IPS DF 19.7 (cell line): ENCODE measurements around the gene GPX6.
A peak's percentile ranks its signal among the peaks of the same experiment; 100 is the strongest.
"Not testable (repeated sequence)": the region's sequence is repeated elsewhere in the genome, so short reads cannot be mapped to it uniquely, and the experiment has no call there.

Experiments
- DNase-seq: peaks from one replicate; pipeline ENCODE4 v3.0.0-alpha.2; 2013; ENCODE audit warnings: low read depth, low spot score

Gene GPX6, protein sequence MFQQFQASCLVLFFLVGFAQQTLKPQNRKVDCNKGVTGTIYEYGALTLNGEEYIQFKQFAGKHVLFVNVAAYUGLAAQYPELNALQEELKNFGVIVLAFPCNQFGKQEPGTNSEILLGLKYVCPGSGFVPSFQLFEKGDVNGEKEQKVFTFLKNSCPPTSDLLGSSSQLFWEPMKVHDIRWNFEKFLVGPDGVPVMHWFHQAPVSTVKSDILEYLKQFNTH

DNA sequence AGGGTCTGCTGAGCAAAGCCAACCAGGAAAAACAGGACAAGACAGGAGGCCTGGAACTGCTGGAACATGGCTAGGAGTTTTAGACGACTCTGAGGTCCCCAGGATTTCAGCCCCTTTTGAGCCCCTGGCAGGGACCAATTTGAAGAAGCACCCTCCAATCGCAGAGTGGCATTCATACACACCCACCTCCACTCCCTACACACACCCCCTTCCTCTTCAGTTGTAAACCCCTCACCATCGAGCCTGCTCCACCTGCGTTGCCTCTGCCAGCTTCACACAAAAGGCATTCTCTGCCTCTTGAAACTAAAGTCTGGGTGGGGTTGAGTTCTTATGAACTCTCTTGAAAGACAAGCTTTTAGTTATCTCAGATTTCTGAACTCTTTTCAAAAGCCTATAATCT is at the start of gene GPX6:
TSS of gene GPX6 (minus strand) at position 118 of the 400 bp plus-strand sequence. CDS start at position 68, 50 bp downstream.
- no peak for DNase-seq

DNA sequence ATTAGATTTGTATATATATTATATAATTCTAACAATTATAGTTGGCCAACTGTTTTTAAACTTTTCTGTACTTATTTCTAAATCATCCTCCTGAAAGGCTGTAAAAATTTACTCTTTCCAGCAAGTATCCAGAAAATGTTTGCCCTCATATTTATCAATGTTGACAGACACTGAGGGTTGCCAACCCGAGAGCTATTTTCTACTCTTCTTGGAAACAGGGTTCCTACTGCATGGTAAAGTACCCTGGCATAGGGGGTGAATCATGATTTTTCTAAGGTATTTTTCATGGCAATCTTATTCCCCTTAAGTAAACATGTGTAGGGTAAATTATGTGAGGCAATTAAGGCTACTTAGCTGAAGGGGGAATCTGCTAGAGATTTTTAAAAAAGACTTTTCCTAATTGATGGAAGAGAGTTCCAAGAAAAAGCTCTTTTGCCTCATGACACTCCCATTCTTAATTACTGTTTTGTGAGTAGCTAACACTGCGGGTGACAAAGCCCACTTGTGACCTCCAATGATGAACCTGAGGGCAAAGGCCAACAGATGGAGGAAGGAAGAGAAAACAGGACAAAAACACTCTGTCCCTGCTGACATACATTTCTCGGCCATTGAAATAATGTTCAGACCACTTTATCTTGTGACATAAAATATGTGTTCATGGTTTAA is 48.0 kb upstream of the GPX6 start:
- DNase-seq, result no peak

DNA sequence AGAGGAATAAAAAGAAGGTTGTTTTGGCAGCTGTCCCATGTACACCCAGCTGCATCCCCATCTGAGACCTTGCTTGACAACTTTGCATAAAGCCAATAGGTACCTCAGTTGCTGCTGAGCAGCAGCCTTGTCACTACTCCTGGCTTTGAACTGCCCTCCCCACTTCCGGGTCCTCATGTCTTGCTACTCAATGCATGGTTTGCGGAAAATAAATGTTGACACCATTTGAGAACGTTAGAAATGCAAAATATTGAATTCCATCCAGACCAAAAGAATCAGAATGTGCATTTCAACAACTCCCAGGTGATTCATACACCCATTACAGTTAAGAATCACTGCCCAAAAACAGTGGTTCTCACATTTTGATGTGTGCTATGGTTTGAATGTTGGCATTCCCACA is 43.0 kb upstream of the GPX6 start:
- DNase-seq, result no peak

DNA sequence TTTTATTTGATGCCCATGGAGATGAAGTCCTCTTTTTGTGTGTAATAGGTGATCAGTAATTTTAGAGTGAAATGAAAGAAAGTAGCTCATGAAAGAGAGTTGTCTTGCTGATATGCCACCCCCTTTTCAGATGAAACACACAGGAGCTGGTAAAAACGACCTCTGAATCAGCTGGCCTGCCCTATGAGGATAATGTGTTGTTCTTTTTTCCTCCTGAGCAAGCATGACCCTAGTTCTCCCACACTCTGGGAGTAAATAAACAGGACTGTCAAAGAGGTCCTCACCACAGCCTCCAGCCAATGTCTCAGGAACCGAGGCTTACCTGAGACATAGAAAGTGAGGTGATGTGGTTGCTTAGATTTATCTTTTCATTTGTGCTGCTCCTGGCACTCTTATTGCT is 39.5 kb upstream of the GPX6 start:
- no peak for DNase-seq

DNA sequence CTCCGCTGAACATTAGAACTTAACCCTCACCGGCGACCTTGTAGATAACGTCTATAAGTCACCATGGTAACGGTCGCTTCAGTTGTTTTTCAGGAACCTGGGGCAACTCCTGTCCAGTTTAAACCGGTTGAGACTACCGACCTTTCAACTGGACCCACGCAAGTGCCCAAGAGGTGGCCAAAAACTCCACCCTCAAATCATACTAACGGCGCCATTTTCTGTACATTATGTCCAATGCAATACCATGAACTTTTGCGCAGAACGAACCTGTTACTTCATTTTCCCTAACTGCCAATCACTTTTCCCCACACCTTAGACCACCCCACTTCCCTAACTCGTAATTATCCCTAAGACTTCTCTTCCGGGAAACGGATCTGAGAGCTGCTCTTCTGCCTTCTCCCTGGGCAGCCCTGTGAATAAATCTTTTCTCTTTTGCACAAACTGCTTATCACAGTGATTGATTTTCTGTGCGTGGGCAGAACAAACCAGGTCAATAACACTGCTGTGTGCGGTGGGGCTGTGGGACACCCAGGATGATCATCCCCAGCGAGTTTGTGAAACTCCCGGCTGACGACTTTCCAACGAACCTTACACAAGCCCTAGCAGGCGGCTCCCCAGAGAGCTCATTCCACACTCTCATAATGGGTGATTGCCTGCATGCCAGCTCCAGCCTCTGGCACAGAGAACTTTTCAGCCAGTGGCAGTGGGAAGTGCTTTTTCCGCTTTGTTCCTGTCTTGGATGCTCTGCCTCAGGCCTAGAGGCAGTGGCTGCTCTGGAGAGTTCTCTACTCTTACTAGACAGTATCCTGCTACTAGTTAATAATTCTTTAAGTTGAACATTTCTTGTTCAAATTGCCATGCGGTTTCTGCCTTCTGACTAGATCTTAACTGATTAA is 38.6 kb upstream of the GPX6 start:
- no peak for DNase-seq

DNA sequence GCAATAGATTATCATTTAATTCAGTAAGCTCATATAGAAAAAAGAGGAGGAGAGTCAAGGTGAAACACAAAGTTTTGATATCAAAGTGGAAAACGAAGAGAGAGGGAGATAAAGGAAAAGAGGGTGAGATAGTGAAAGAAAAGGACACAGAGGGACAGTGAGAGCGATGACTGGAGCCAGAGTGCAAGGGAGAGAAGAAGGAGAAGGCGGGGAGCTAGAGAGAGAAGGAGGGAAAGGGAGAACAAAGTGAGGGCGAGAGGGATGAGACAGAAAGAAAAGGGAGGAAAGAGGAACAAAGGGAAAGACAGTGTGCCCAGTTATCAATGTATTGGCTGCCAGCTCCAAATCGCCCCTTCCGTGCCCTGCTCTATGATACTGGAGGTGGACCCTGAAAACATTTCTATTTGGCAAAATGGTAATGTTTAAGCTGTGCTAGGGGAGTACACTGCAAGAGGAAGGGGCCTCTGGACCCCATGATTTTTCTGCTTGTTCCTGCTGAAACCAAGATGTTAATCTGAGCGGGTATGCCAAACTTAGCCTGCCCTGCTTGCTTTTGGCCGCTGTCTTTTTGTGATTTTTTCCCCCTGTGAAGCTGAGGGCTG is 37.9 kb upstream of the GPX6 start:
- no peak for DNase-seq

DNA sequence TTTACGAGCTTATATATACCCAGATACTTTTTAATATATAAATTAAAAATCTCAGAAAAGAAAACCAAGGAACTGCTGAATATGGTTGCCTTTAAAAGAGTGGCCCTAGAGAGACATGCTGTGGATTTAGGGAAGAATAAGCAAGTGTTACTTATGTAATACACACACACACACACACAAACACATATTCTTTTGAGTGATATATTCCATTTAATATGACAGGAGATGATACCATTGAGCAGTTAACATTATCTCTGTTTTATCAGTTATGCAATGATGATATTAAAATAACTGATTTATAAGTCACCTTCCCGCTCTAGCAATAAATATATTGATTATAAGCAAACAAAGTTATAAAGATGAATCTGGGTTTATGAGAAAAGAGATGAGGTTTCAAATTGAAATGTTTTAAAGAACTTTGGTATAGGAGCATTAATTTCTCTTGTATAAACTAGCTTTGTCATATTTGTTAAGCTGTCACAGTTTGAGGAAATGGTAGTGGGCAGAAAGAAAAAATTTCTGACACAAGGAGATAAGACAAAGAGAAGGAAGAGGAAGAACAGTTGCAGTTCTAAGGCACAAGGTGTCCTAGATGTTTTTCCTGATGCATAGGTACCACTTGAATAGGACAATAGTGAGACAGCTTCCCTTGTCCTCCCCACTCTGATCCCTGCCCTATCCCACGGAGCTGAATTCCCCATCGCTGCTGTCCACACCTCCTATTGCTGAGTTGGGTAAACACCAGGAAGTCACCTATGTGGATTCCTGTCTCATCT is 36.5 kb upstream of the GPX6 start:
- no peak for DNase-seq

DNA sequence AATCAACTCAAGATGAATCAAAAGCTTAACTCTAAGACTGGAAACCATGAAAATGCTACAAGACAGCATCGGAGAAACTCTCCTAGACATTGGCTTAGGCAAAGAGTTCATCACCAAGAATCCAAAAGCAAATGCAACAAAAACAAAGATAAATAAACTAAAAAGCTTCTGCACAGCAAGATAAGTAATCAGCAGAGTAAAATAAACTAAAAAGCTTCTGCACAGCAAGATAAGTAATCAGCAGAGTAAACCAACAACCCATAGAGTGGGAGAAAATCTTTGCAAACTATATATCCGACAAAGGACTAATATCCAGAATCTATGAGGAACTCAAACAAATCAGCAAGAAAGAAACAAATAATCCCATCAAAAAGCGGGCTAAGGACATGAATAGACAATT is 31.4 kb upstream of the GPX6 start:
- not testable (repeated sequence) for DNase-seq

DNA sequence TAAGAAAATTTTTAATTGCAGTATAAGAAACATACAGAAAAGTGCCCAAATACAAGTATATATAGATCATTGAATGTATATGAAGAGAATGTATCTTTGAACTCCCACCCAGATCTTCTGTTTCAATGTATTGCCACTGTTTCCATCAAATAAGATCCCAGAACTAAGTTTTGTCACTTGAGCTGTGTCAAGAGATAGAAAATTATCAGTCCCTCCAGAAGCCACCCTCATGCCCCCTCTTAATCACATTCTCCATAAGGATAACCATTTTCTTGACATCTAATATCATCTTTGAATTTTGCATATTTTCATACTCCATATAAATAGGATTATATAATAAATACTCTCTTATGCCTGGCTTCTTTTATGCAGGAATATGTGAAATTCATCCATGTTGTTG is 30.4 kb upstream of the GPX6 start:
- no peak for DNase-seq

DNA sequence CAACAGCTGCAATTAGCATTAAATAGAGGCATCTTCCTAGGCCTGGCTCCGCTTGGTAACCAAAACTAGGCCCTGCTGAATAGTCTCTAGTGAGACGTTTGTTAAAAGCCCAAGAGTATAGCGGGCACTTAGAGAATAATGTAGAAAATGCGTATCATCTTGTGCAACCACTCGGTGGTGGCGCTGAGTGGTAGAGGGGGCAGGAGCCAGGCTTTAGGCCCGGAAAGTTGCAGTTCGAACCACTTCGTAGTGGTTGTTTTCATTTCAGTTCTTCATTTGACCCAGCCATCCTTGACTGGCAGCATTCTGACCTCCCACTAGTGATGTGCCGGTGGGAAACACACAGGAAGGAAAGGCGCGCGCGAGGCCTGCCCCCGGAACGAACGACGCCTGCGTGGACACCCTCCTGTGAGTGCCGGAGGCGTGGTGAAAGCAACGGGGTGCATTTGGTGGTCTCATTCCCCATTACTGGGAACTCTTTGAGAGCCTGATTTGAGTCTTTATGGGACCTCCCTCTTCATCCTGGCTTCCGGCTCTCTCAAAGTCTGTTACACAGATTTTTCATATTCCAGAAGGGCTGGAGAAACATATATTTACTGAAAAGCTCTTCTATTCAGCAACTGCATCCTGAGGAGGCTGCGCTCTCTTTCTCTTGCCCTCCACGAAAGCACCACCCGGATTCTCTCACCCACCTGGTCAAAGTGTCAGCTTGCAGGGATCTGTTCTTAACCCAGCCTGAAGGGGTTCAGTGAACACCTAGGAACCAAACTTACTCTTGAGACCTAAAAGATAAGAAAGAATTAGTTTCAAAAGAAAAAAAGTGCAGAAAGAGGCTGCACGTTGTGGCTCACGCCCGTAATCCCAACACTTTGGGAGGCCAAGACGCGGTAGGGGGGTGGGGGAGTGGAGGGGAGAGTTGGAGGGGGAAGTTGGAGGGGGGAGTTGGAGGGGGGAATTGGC is 28.3 kb upstream of the GPX6 start:
- no peak for DNase-seq

DNA sequence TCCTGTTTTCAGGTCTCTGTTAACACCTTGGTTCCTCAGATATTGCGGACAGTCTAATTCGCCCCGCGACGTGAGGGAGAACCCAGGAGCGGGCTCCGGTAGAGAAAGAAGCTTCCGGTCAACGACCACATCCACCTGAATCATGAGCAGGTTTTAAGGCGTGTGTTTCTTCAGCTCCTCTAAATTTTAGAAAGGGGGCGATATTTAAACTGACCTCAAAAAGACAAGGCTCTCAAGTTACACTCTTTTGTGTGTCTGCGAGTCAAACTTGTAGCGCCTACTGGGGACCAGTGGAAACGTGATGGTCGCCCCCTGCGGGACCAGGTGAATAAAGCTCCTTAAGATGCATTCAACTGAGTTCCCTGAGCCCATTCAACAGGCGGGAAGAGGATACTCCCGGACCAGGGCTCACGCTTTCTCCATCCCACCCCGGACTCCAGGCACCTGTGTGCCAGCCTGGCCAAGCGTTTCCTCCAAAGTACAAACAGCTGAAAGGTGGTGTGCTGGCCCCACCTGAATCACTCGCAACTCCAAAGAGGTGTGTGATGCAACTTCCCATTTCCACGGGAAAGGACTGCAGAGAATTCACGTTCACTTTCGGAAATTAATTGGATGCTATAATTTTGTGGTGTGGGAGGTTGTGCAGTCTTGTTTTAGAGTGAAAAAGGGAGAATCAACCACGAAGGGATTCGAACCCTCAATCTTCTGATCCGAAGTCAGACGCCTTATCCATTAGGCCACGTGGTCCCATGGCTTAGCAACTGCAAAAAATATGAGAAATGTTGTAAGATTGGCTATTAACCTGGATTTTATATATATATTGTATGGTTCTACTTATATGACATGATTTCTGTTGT is 27.1 kb upstream of the GPX6 start:
- DNase-seq, result peak; percentile 97

DNA sequence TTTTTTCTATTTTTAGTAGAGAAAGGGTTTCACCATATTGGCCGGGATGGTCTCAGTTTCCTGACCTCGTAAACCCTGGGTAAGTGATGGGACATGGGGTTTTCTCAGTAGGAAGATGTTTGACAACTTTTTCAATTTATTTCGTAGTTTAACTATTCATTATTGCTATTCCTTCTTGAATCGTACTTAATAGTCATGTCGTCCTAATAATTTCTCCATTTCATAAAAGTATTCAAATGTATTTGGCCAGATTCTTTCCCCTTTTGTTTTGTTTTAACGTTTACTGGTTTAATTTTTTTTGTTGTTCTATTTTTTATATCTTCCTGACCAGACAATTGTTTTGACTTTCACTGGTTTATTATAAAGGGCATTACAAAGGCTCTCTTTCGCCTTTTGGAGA is 26.4 kb upstream of the GPX6 start:
- no peak for DNase-seq

DNA sequence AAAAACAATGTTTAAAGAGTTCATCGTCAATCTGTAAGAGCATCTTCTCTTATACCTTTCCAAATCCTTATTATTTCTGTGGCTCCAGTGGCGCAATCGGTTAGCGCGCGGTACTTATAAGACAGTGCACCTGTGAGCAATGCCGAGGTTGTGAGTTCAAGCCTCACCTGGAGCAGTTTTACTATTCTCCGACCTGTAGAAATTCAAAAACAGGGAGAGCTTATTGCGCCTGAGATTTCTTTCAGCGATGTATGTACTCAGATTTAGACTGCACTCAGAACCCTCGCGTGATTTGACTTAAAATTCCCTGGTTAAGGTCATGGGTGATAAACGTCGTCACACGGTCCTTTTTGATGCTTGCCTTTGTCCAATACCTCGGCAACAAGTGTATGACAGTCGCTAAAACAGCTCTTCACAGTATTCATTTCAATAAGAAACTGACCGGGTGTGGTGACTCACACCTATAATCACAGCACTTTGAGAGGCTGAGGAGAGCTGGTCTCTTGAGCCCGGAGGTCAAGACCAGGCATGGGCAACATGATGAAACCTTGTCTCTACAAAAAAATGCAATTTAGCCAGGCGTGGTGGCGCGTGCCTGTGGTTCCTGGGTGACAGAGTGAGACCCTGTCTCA is 22.0 kb upstream of the GPX6 start:
- peak; percentile 75 for DNase-seq

DNA sequence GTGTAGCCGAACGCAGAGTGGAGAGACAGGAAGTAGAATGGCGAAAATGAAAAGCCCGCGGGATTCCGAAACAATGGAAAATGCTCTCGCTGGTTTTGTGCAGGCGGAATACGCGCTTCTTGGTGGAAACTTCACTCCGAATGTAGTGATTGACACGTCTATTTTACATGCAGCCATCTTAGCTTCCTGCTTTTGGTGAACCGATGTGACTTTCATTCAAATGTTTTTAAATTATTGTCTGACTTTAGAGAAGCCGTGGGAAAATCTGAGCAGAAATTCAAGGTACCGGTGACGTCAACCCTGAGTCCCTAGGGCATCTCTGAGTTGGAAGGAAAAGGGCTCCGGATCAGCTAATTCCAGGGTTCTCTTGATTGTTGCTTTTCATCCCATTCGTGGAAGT is 21.5 kb upstream of the GPX6 start:
- no peak for DNase-seq

DNA sequence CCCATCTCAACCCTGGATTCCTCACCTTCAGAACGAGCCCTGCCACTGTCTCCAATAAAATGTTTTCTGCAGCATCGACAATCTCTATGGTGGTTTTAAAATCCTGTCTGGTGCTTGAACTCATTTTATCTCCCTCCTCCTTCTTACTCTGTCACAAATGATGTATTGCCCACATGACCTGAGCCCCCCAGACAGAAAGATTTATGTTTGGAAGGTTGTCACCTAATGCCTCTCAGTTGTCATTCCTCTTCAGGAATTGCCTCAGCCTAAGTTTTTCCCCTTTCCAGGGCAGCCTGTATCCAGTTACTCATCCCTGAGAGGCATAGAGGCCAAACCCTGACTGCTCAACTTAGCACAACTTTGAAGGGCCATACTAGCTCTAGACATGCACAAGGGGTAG is 19.3 kb upstream of the GPX6 start:
- no peak for DNase-seq

DNA sequence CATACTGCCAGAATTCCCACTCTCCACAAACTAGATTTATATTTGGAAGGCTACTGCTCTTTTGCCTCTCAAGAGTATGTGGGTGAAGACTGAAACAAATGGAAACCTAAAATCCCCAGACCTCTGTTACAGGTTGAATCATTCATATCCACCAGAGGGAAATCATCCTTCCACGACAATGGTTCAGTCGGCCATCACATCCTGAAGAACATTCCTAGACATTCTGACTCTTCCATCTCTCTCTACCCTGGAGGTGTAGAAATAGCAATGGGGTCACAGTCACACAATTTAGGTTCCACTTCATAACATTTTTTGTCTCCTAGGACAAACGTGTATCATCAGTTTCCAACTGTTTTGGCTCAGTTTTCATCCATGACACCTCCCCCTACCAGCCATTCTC is 18.7 kb upstream of the GPX6 start:
- DNase-seq, result no peak

DNA sequence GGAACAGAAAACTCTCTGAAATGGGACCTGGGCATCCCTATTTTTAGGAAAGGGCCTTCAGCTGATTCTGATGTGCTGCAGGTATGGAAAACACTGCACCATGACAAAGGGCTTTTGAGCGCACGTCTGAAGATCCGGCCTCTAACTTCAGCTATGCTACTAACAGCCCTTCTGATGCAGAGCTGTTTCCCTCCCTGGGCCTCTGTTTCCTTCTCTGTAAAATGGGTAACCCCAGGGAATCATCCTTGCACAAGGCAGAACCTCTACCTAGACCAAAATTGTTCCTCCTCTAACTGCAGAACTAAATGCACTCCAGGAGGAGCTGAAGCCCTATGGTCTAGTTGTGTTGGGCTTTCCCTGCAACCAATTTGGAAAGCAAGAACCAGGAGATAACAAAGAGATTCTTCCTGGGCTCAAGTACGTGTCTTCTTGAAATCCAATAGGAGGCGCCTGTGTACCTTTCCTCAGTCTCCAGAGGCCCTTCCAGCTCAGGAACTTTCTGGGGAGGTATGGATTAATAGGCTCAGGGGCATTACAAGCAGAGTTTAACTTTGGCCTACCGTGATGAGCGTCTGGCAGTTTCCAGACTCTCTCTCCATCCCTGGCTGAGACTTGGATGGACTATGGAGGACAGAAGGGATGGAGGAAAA is 16.0 kb upstream of the GPX6 start:
- no peak for DNase-seq

DNA sequence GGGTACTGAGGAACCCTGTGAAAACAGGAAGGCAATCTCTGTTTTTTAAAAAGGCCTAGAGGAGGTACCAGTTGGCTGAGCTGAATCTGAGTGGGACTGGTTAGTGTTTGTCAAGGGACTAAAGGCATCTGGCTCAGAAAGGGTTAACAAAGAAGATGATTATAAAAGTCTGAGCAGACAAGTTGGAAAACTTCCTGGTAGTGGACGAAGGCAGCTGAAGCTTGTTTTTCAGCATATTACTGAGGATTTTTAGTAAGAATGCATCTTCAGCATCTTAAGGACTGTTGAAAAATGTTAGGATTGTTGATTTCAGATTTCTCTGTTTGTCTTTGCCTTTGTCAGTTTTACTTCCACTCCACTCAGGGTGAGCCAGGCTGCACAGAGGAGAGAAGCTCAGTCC is 15.2 kb upstream of the GPX6 start:
- no peak for DNase-seq
